GM18867 (cell line): ENCODE measurements around the gene IPO9.
"Not testable (repeated sequence)": the region's sequence is repeated elsewhere in the genome, so short reads cannot be mapped to it uniquely, and the experiment has no call there.

ENCODE experiments used
- ATAC-seq: cut with Tn5 transposase; IDR thresholded peaks from one replicate; pipeline ENCODE4 v1.9.1; 2021; ENCODE audit warnings: mild to moderate bottlenecking, moderate library complexity; ENCODE audit not compliant: unreplicated experiment

Gene IPO9

GRCh38 chr1:201808633-201808990 is 20.3 kb upstream of the IPO9 start:
- no peak for ATAC-seq

- ATAC-seq: no peak
Measured at GRCh38 chr1:201809876-201810275, 19.1 kb upstream of the IPO9 start.

- no peak for ATAC-seq
Measured at GRCh38 chr1:201810466-201811216, 18.3 kb upstream of the IPO9 start.

- no peak for ATAC-seq
Measured at GRCh38 chr1:201813226-201813625, 15.7 kb upstream of the IPO9 start.

- no peak for ATAC-seq
Measured at GRCh38 chr1:201816309-201816854, 12.6 kb upstream of the IPO9 start.

- no peak for ATAC-seq
Measured at GRCh38 chr1:201818971-201819750, 9.8 kb upstream of the IPO9 start.

GRCh38 chr1:201820413-201820812 is 8.5 kb upstream of the IPO9 start:
- ATAC-seq: no peak

- no peak for ATAC-seq
Measured at GRCh38 chr1:201825245-201825644, 3.7 kb upstream of the IPO9 start.

- no peak for ATAC-seq
Measured at GRCh38 chr1:201826830-201827229, 2.1 kb upstream of the IPO9 start.

GRCh38 chr1:201827321-201828216 is 1.4 kb upstream of the IPO9 start:
- no peak for ATAC-seq

GRCh38 chr1:201828217-201828819 is 639 bp upstream of the IPO9 start:
- no peak for ATAC-seq

- no peak for ATAC-seq
Measured at GRCh38 chr1:201831371-201831770, 2.4 kb downstream of the IPO9 start.

GRCh38 chr1:201834621-201835020 is 5.7 kb downstream of the IPO9 start:
- ATAC-seq: no peak

- ATAC-seq: no peak
Measured at GRCh38 chr1:201838381-201838780, 9.4 kb downstream of the IPO9 start.

GRCh38 chr1:201839089-201839488 is 10.1 kb downstream of the IPO9 start:
- ATAC-seq: not testable (repeated sequence)

- no peak for ATAC-seq
Measured at GRCh38 chr1:201840055-201840454, 11.1 kb downstream of the IPO9 start.

- no peak for ATAC-seq
Measured at GRCh38 chr1:201840490-201840889, 11.5 kb downstream of the IPO9 start.

- no peak for ATAC-seq
Measured at GRCh38 chr1:201841265-201841912, 12.4 kb downstream of the IPO9 start.

GRCh38 chr1:201842472-201843027 is 13.6 kb downstream of the IPO9 start:
- ATAC-seq: no peak
